Upper lobe of left lung (tissue), 6 donors: ENCODE measurements around the gene CDADC1. TPM values are rescaled to one million over a fixed set of nuclear protein-coding genes. Genes with fewer than 3 reads are reported as not detected.

ENCODE experiments used
- ATAC-seq, 2 donors: fragments of 200-7000 bp; cut with Tn5 transposase; one replicate each; pipeline ENCODE4 v1.9.1; 2022; ENCODE audit warnings: mild to moderate bottlenecking in 2 of 2, moderate library complexity in 2 of 2; ENCODE audit not compliant: low FRiP score in 2 of 2
- DNase-seq, 2 donors: peaks; one replicate each; pipeline ENCODE4 v3.0.0-alpha.2; 2019 to 2020
- H3K27ac ChIP-seq, 4 donors: fragments of 200-600 bp; sonication (generic); one replicate each; pipeline ENCODE4 v1.5.1; 2016 to 2019
- H3K27me3 ChIP-seq, 4 donors: fragments of 200-600 bp; sonication (generic); one replicate each; pipeline ENCODE4 v1.5.1; 2017 to 2019
- H3K36me3 ChIP-seq, 4 donors: fragments of 200-600 bp; sonication (generic); one replicate each; pipeline ENCODE4 v1.5.1; 2016 to 2019
- H3K4me1 ChIP-seq, 4 donors: fragments of 200-600 bp; sonication (generic); one replicate each; pipeline ENCODE4 v1.5.1; 2018 to 2019
- H3K4me3 ChIP-seq, 4 donors: fragments of 200-600 bp; sonication (generic); one replicate each; pipeline ENCODE4 v1.5.1; 2017 to 2019; ENCODE audit warnings: mild to moderate bottlenecking in 2 of 4, moderate library complexity in 1 of 4
- H3K9me3 ChIP-seq, 4 donors: fragments of 200-600 bp; sonication (generic); one replicate each; pipeline ENCODE4 v1.5.1; 2018 to 2019
- EP300 ChIP-seq, 4 donors: sonication (generic); formaldehyde crosslinking; IDR thresholded peaks; one replicate each; pipeline ENCODE4 v1.5.1; 2017; ENCODE audit warnings: antibody characterized with exemption in 4 of 4, control low read depth in 2 of 4
- POLR2A ChIP-seq, 4 donors: fragments of 450-650 bp; IDR thresholded peaks; one replicate each; pipeline ENCODE4 v1.5.1; 2016 to 2017; ENCODE audit warnings: antibody characterized with exemption in 4 of 4, mild to moderate bottlenecking in 2 of 4
- POLR2AphosphoS5 ChIP-seq, 2 donors: sonication (generic); formaldehyde crosslinking; IDR thresholded peaks; one replicate each; pipeline ENCODE4 v1.5.1; 2017; ENCODE audit warnings: antibody characterized with exemption in 2 of 2
- WGBS, 2 donors: methylation state at CpG; one replicate each; pipeline ENCODE4 v1.1.5; 2017 to 2018; 5-methylcytosine and 5-hydroxymethylcytosine counted together
- total RNA-seq, 6 donors: library from RNA; depleted of rRNA in 4 of 6; stranded (reverse); fragments of >200 nt in 4 of 6; gene quantifications; one replicate each; pipeline versions ENCODE4 v1.1.0 to v1.2.1, GENCODE V29; 2016 to 2021
- TF ChIP-seq, protein P1 (sequence below), 6 experiments: fragments of 450-650 bp in 4 of 6; fragments of 200-600 bp in 2 of 6; sonication (generic) in 2 of 6; IDR thresholded peaks; one replicate each; pipeline ENCODE4 v1.5.1; 2016 to 2019; ENCODE audit warnings: antibody characterized with exemption in 6 of 6
- donor health status: DM: no; HTN: no; CAD: no; lungs with moderate emphysema.
- donor health status: DM: no; HTN: yes; CAD: no; lungs with severe emphysema.

Gene CDADC1
- 10 to 100 TPM in 4 of 6 donors, 1 to 10 TPM in 2; 4.2 to 16.4 (median 10.6) TPM for total RNA-seq

DNA sequence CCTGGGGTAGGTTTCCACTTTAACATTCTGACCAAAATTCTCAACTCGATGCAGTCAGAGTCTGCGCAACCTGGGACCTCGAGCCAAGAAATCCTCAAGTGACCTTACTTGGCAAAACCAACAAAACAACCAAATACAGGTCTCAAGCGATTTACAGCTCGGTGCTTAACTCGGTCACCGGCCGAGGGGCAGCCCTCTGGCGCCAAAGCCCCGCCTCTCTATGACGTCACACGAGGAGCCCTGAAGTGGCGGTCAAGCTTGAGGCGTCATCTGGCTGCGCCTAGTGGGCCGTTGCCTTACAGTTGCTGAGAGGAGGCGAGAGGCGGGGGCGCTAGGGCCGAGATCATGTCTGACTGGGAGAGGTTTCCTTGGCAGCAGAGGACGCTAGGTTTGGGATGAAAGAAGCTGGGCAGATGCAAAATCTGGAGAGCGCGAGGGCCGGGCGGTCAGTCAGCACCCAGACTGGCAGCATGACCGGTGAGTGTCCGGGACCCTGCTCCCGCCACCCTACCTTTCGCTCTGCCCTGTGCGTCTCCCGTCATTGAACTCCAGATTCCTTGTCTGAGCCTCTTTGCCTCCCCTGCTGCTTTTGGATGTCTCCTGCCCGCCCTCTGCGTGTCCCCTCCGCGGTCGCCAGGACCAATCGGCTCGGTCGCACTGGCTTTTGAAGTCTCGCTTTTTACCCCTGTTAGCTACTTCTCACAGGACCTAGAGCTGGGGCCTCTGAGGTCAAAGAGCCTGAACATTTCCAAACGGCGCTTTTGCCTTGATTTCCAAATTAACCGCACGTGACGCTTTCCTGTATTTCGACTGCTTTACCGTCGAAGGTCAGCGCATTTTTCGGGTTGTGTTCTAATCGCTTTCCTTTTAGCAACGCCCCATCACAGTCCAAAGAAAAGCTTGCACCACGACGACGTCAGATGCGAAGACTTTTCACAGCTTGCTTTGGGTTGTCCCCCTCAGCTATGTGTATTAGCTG, at the start of gene CDADC1:
Gene CDADC1, plus strand, starts transcription at position 283 of the 979 bp plus-strand sequence. Its CDS starts 113 bp downstream, at position 396.
- no peaks in the 10 kb centered on the region for H3K27me3 ChIP-seq
- peak within 1 kb of the TSS; percentile 66 to 90 (median 82) for H3K4me3 ChIP-seq
- peaks cover 7 to 28% (median 20%) of the 10 kb centered on the region in 4 donors for H3K4me1 ChIP-seq
- WGBS, 2 donors = 0% methylated on average over 31 to 49 of the region's 56 CpGs
- H3K9me3 ChIP-seq = no peaks in the 10 kb centered on the region
- H3K27ac ChIP-seq = peak within 1 kb of the TSS; percentile 89 to 97 (median 94)
- ATAC-seq = peak; percentile 97 to 99
- peak in 3 of 4 donors; percentile 77 to 92 (median 82) for TF ChIP-seq POLR2A (IDR thresholded peaks at IDR 0.05)
- TF ChIP-seq, protein P1, sequence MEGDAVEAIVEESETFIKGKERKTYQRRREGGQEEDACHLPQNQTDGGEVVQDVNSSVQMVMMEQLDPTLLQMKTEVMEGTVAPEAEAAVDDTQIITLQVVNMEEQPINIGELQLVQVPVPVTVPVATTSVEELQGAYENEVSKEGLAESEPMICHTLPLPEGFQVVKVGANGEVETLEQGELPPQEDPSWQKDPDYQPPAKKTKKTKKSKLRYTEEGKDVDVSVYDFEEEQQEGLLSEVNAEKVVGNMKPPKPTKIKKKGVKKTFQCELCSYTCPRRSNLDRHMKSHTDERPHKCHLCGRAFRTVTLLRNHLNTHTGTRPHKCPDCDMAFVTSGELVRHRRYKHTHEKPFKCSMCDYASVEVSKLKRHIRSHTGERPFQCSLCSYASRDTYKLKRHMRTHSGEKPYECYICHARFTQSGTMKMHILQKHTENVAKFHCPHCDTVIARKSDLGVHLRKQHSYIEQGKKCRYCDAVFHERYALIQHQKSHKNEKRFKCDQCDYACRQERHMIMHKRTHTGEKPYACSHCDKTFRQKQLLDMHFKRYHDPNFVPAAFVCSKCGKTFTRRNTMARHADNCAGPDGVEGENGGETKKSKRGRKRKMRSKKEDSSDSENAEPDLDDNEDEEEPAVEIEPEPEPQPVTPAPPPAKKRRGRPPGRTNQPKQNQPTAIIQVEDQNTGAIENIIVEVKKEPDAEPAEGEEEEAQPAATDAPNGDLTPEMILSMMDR (IDR thresholded peaks at IDR 0.05) = peak in 3 of 6 experiments; percentile 17 to 19 (median 18)
- TF ChIP-seq POLR2AphosphoS5 (IDR thresholded peaks at IDR 0.05) = peak; percentile 94 to 98
- peak in 1 of 4 donors; percentile 90 for TF ChIP-seq EP300 (IDR thresholded peaks at IDR 0.05)
- H3K36me3 ChIP-seq = no peaks in the 10 kb centered on the region
- DNase-seq = peak; percentile 95 to 98

DNA sequence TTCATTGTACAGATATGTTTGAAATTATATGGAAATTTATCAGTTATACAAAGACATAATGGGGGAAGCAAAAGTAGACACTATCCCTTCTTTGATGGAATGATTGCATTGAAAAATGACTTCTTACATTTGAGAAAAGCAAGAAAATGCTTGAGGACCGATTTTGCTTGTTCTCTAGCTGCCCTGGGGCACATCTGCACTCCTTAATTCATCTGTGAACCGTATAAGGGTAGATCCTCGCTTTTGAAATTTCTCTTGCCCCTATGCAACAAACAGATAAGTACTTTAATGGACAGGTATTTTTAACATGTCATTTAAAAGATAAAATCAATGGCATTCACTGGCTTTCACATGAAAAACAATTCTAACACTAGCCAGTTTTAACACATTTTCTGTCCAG, 41.1 kb upstream of the CDADC1 start:
- Histone ChIP-seq H3K36me3 (peaks cover 11 to 72% (median 28%) of the 10 kb centered on the region in 4 donors), H3K27me3 (no peaks in the 10 kb centered on the region), H3K27ac (no peak overlapping the region), H3K4me1 (no peaks in the 10 kb centered on the region), H3K9me3 (no peaks in the 10 kb centered on the region), H3K4me3 (no peak overlapping the region)
- TF ChIP-seq EP300 (IDR thresholded peaks at IDR 0.05) (no peak), POLR2AphosphoS5 (IDR thresholded peaks at IDR 0.05) (no peak), POLR2A (IDR thresholded peaks at IDR 0.05) (no peak)
- TF ChIP-seq, protein P1 (IDR thresholded peaks at IDR 0.05) = no peak
- DNase-seq = no peak
- no peak for ATAC-seq
- 93 to 99% methylated on average over 3 of the region's 3 CpGs for WGBS, 2 donors

DNA sequence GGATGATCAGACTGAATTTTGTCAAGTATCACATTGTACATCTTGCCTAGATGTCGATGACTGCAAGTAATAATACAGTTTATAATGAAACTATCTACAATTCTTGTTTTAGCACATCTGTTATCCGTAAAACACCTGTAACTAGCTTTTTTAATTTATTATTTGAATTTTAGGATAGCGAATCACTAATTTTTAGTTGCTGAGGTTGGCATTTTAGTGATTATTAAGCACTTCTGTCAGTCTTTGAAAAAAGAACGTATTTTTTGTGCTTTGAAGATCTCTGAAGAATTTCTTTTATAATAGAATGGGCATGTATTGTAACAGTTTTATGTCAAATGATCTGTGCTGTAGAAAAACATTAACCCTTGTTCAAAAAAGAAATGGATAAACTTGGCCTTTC, 39.1 kb upstream of the CDADC1 start:
- H3K36me3 ChIP-seq = peaks cover 11 to 52% (median 21%) of the 10 kb centered on the region in 4 donors
- WGBS, 2 donors = 87 to 93% methylated on average over 4 of the region's 4 CpGs
- H3K27me3 ChIP-seq = no peaks in the 10 kb centered on the region
- ATAC-seq = no peak
- H3K4me1 ChIP-seq = no peaks in the 10 kb centered on the region
- no peak for DNase-seq
- no peaks in the 10 kb centered on the region for H3K9me3 ChIP-seq
- H3K4me3 ChIP-seq = no peak overlapping the region
- TF ChIP-seq POLR2AphosphoS5 (IDR thresholded peaks at IDR 0.05) (no peak), POLR2A (IDR thresholded peaks at IDR 0.05) (no peak), EP300 (IDR thresholded peaks at IDR 0.05) (no peak)
- TF ChIP-seq, protein P1 (IDR thresholded peaks at IDR 0.05) = no peak
- no peak overlapping the region for H3K27ac ChIP-seq

DNA sequence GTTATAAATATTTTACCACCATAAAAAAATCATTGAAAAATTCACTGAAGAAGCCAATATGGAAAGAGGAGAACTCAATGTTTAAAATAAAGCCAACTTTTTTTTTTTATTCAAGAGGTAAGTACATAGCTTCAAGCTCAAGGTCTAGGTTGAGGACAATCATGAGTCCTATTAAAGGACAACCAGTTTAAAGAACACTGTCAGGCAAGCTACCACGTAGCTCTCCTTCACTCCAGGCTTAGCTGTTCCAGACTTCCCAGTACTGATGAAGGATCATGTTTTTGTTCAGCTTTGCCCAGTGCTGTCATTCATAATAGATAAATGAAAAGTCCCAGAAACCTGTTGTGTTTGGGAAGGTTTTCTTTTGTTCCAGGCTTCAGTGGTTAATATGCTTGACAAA, 37.6 kb upstream of the CDADC1 start:
- ATAC-seq (no peak), DNase-seq (no peak)
- Histone ChIP-seq H3K9me3 (no peaks in the 10 kb centered on the region), H3K36me3 (peaks cover 11 to 37% (median 17%) of the 10 kb centered on the region in 4 donors), H3K4me1 (peaks cover 0 to 6% (median 4%) of the 10 kb centered on the region in 4 donors), H3K27ac (no peak overlapping the region), H3K4me3 (no peak overlapping the region), H3K27me3 (no peaks in the 10 kb centered on the region)
- TF ChIP-seq, protein P1 (IDR thresholded peaks at IDR 0.05) = no peak
- TF ChIP-seq POLR2AphosphoS5 (IDR thresholded peaks at IDR 0.05) = no peak
- TF ChIP-seq EP300 (IDR thresholded peaks at IDR 0.05) = no peak
- no peak for TF ChIP-seq POLR2A (IDR thresholded peaks at IDR 0.05)
- 90 to 93% methylated on average over 1 of the region's 1 CpG for WGBS, 2 donors
